GDM1 (cell line): ENCODE results near the gene SDC4.

Experiments used
- DNase-seq: peaks from one replicate; lab custom pipeline; 2025; lab: John Stamatoyannopoulos, UW

SDC4 gene

DNA sequence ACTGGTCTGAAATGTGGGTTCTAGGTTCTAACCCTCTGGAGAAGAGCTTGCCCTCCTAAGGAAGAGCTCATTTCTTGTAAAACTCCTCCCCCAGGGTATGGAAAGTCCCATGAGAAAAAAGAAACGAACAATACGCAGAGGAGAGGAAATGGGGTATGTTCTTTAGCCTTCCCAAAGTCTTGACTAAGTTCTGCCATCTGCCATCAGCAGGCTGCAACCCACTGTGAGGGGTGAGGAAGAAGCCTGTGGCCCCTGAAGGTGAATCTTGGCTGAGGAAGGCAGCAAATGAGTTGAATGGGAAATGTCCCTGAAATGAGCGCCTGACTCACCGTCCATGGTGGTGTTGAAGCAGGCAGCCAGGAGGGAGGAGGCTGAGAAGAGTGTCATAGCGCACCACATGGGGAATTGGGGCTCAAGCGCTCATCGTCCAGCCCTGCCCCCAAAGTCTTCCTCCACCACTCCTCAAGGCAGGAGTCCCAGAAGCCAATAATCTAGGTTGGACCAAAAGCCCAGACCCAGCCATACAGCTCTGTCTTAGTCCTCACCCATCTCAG, 29.8 kb downstream of the SDC4 start:
- DNase-seq, result no peak

GRCh38 chr20:45317826-45318225, 30.4 kb downstream of the SDC4 start:
- DNase-seq, result no peak

DNA sequence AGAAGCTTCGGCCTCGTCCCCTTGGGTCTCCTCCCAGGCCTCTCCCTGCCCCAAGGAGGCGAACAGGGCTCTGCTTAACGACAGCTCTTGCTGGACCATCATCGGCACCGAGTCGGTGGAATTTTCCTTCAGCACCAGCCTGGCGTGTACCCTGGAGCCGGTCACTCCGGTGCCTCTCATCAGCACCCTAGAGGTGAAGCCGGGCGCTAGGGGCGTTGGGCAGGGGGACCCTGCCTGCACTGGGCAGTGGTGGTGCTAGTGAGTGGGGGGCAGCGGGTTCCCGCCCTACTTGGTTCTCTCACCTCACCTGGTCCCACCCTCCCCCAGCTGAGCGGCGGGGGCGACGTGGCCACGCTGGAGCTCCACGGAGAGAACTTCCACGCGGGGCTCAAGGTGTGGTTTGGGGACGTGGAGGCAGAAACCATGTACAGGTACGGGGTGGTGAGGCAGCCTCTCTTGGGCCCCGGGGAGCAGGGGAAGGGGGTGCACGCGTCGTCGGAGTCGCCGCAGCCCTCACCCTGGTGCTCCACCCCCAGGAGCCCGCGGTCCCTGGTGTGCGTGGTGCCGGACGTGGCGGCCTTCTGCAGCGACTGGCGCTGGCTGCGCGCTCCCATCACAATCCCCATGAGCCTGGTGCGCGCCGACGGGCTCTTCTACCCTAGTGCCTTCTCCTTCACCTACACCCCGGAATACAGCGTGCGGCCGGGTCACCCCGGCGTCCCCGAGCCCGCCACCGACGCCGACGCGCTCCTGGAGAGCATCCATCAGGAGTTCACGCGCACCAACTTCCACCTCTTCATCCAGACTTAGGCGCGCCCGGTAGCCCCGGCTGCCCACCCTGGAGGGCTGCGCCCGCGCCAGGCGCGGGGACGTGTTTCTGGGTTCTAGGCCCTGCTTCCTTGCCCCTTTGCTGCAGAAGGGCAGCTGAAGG, 31.8 kb downstream of the SDC4 start:
- DNase-seq, result no peak

DNA sequence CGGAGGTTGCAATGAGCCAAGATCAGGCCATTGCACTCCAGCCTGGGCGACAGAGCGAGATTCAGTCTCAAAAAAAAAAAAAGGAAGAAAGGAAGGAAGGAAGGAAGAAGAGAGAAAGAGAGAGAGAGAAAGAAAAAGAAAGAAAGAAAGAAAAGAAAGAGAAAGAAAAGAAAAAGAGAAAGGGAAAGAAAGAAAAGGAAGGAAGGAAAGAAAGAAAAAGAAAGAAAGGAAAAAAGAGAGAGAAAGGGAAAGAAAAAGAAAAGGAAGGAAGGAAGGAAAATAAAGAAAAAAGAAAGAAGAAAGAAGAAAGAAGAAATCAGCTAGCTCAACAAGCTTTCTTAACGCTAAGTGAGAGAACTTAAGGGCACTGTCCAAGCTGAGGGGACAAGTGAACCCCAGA, 32.6 kb downstream of the SDC4 start:
- no peak for DNase-seq

- no peak for DNase-seq
These were observed 34.3 kb downstream of the SDC4 start for GRCh38 chr20:45313943-45314342.

DNA sequence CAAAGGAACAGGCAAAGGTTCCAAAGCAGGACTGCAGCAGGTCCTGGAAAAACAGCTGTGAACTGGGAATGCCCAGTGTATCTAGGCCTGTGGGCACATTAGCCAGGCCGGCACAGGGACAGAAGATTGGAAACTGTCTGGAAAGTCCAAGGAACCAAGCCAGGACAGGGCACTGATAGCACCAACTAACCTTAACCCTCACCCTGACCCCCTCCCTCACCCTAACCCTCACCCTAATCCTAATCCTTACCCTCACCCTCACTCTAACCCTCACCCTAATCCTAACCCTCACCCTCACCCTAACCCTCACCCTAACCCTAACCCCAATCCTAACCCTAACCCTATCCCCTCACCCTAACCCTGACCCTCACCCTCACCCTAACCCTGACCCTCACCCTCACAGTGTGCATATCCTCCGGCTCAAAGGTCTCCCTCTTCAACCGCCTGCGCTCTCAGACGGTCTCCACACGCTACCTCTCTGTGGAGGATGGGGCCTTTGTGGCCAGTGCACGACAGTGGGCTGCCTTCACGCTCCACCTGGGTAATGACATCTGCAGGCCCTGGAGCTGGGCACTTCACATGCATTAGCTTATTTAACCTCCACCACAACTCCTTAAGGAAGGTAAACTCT, 35.0 kb downstream of the SDC4 start:
- DNase-seq, result no peak

GRCh38 chr20:45312241-45312640, 36.0 kb downstream of the SDC4 start:
- no peak for DNase-seq

DNA sequence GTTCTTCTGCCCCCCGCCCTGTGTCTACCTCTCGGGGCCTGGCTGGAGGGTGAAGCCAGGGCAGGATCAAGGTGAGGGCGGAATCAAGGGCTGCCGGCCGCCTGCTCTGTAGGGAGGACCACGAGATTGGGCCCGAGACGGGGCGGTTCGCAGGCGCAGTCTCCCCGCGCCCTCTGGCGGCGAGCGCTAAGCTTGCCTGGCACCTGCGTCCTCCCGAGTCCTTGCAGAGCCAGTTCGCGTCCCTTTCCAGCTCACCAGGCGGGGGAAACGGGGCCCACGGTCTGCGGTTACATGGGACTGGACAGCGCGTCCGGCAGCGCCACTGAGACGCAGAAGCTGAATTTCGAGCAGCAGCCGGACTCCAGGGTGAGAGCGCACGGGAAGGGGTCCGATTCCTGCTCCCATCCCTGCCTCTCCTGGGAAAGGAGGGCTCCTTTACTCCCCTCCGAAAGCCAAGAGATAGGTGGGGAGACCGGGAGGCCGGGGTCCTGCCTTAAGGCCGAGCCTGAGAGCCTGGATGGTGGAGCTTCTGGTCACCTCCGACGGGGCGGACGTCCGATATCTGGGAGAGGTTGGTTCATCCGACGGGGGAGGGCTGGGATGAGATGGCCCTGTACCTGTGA, 36.5 kb downstream of the SDC4 start:
- DNase-seq, result no peak

- DNase-seq, result no peak
These were observed 39.1 kb downstream of the SDC4 start for GRCh38 chr20:45309075-45309474.

GRCh38 chr20:45308117-45308778, 40.0 kb downstream of the SDC4 start, which contains the start of gene MATN4:
MATN4 (minus strand) TSS chr20:45308299; CDS start chr20:45305582, 2,717 bp downstream.
- no peak for DNase-seq

DNA sequence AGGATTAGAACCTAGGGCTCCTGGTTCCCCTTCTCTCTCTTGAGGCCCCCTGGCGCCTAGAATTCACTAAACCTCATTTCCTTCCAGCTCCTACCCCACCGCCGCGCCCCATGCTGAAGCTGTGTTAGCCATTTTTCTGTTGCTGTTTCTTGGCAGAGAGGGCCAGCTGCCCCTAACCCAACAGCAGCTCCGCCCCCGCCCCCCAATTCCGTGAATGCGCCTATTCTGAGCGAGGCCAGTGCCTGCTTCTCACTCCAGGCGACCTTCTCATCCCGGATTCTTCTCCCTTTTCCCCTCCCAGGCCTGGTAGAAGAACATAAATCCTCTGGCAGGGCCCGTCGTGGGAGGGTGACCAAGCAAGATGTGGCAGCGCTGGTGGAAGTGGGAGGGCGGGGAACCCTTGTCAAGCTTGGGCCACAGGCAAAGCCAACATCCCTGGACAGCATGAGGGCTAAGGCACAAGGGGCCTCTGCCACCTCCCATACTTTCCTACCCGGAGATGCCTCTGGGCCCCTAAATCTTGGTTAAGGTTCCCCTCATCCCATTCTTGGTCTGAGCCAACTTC, 41.1 kb downstream of the SDC4 start:
- DNase-seq, result no peak

DNA sequence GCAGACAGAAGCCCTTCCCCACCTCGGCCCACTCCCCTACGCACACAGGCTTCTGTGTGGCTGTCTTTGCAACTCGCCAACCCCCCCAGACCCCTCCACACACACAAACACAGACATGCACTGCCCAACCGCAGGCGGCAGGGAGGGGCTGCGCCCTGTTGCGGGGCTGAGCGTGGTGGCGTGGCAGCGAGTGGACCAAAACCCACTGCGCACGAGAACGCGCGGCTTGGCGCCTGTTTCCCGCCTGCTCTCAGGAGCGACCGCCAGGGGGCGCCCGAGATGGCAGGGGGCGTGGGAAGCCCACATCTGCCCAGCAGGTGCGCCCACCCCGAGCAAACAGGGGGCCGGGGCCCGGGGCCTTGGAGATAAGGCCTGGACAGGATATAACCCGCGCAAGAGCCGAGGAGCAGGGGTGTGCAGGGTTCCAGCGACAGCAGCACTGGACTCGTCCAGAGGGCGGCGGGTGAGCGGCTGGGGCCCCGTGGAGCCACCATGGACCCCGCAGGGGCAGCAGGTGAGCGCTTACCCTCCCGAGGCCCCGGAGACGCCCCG, 41.7 kb downstream of the SDC4 start, which contains the start of gene RBPJL:
Gene RBPJL, plus strand, starts transcription at position 410 of the 552 bp plus-strand sequence. Its CDS starts 83 bp downstream, at position 493.
- no peak for DNase-seq

DNA sequence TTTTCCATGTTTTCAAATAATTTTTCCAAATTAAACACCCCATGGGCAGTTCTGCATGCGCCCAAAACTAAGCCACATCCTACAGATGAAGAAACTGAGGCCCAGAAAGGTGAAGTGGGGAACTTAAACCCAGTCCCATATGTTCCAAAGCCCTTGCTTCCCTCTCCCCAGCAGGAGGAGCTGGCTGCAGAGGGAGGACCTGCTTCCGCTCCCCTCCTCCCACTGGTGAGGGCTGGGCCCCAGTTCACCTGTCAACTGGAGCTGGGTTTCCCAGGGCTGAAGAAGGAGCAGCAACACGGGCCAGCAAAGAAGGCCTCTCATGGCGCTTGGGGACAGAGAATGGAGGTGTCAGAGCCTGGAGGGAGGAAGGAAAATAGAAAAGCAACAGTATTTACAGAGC, 43.0 kb downstream of the SDC4 start:
- no peak for DNase-seq

DNA sequence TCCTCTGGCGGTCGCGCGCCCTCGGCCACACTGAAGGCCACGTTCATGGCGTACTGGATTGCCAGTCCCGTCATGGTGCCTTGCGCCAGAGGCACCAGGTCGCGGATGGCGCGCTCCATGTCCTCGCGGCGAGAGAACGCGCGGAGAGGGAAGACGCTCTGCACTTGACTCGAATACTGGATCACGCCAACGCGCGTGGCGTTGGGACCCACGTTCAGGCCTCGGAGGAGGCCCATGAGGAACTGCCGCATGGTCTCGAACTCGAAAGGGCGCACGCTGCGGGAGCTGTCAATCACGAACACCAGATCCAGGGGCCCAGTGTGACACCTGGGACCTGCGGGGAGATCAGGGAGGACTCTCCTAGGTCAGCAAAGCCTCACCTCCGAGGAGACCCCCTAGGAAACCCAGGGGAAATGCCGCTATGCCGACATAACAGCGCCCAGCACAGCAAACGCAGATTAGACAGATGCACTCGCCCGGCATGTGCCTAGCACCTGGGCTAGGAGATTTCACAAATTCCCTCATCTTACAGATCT, 43.7 kb downstream of the SDC4 start:
- no peak for DNase-seq

GRCh38 chr20:45303586-45304463, 44.4 kb downstream of the SDC4 start:
- no peak for DNase-seq

GRCh38 chr20:45301824-45302271, 46.4 kb downstream of the SDC4 start:
- DNase-seq, result no peak

DNA sequence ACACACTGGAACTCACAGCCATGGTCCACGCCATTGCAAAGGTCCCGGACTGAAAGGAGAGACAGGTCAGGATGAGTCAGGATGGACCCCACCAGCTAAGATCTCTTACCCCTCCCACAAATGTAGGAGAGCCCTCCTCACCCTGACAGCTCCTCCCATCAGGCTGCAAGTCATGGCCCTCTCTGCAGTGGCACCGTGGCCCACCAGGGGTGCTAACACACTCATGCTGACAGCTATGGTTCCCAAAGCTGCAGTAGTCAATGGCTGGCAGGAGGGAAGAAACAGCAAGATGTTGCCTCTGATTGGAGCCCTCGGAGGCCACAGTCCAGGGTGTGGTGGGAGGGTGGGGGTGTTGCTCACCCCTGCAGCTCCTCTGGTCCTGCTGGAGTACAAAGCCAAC, 47.3 kb downstream of the SDC4 start:
- DNase-seq, result no peak

DNA sequence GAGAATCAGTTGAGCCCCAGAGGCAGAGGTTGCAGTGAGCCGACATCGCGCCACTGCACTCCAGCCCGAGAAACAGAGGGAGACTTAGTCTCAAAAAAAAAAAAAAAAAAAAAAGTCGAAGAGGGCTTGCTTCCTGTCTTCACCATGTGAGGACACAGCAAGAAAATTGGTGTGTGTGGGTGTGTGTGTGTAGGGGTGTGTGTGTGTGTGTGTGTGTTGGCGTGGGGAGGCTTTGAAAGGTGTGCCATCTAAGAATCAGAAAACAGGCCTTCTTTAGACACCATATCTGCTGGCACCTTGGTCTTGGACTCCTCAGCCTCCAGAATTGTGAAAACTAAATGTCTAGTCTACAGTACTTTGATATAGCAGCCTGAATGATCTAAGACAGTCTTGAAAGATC, 48.4 kb downstream of the SDC4 start:
- no peak for DNase-seq

- no peak for DNase-seq
These were observed 50.3 kb downstream of the SDC4 start for GRCh38 chr20:45297786-45298497.
